BE2C (cell line): ENCODE measurements around the gene SCNN1B.

Experiments used
- DNase-seq: peaks from one replicate; pipeline ENCODE4 v3.0.0-alpha.2; 2020
- H3K27me3 ChIP-seq: fragments of 250-450 bp; sonication (Bioruptor Pico); 2 replicates; pipeline ENCODE4 v1.5.1; 2020; ENCODE audit warnings: mild to moderate bottlenecking
- H3K36me3 ChIP-seq: fragments of 250-450 bp; sonication (Bioruptor Pico); 2 replicates; pipeline ENCODE4 v1.5.1; 2020; ENCODE audit warnings: mild to moderate bottlenecking
- H3K4me1 ChIP-seq: fragments of 250-450 bp; sonication (Bioruptor Pico); 2 replicates; pipeline ENCODE4 v1.5.1; 2020
- H3K4me3 ChIP-seq: 2 replicates; pipeline ENCODE4 v1.5.1; 2011; ENCODE audit warnings: low read depth, low read length
- H3K9me3 ChIP-seq: fragments of 250-450 bp; sonication (Bioruptor Pico); 2 replicates; pipeline ENCODE4 v1.5.1; 2020
- TF ChIP-seq, protein P1 (sequence below): IDR thresholded peaks from 2 replicates; pipeline ENCODE4 v1.5.1; 2012; ENCODE audit warnings: mild to moderate bottlenecking, low read depth, low read length

SCNN1B gene

DNA sequence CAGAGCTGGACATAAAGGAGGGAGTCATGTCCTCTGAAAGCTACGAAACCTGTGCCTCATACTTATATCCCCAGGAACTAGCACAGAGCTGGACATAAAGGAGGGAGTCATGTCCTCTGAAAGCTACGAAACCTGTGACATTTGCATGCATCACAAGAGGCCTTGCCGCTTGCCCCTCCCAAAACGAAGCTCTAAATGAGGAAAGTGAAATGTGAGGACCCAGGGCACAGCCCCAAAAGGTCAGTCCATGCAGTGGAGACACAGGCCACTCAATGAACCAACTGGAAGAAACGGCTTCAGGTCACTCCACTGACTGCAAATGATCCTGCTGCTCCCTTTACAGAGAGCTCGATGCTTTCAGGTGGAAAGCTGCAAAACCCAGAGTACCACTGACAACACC lies 112.6 kb downstream of the SCNN1B start:
- TF ChIP-seq, protein P1, sequence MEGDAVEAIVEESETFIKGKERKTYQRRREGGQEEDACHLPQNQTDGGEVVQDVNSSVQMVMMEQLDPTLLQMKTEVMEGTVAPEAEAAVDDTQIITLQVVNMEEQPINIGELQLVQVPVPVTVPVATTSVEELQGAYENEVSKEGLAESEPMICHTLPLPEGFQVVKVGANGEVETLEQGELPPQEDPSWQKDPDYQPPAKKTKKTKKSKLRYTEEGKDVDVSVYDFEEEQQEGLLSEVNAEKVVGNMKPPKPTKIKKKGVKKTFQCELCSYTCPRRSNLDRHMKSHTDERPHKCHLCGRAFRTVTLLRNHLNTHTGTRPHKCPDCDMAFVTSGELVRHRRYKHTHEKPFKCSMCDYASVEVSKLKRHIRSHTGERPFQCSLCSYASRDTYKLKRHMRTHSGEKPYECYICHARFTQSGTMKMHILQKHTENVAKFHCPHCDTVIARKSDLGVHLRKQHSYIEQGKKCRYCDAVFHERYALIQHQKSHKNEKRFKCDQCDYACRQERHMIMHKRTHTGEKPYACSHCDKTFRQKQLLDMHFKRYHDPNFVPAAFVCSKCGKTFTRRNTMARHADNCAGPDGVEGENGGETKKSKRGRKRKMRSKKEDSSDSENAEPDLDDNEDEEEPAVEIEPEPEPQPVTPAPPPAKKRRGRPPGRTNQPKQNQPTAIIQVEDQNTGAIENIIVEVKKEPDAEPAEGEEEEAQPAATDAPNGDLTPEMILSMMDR = no peak
- Histone ChIP-seq H3K4me3 (no peak overlapping the region), H3K36me3 (peaks cover 13% of the 10 kb centered on the region), H3K4me1 (no peaks in the 10 kb centered on the region), H3K27me3 (no peaks in the 10 kb centered on the region), H3K9me3 (no peaks in the 10 kb centered on the region)
- no peak for DNase-seq

DNA sequence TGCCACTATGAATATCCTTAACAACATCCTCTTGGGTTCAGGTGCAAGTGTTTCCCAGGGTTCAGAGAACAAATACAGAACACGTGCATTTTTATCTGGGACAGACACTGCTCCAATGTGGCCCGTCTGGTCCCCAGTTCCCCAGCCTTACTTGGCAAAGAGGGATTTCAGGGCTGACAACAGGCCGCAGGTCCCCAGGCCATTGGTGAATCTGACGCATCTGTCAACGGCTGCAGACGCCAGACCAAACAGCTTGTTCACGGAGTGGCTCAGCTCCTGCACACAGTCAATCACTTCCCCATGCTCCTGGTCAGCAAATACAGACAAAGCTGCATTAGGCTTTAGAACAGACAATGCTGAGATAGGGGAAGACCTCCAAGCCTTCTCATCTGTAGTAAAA lies 114.7 kb downstream of the SCNN1B start:
- Histone ChIP-seq H3K27me3 (no peaks in the 10 kb centered on the region), H3K4me3 (no peak overlapping the region), H3K36me3 (peaks cover 13% of the 10 kb centered on the region), H3K9me3 (no peaks in the 10 kb centered on the region), H3K4me1 (no peaks in the 10 kb centered on the region)
- no peak for DNase-seq
- TF ChIP-seq, protein P1 = no peak

DNA sequence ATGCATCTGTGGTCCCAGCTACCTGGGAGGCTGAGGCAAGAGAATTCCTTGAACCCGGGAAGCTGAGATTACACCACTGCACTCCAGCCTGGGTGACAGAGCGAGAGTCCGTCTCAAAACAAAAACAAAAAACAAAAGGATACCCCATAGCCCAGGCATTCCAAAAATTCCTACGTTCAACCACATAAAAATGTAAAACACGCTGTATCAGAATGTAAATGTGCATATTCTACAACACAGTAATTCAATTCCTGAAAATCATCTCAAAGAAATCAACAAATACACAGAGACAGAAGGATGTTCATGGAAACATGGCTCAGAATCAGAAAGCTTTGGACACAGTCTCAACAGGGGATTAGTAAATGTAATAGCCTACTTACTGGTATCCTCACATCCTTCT lies 117.9 kb downstream of the SCNN1B start:
- Histone ChIP-seq H3K4me1 (no peaks in the 10 kb centered on the region), H3K36me3 (peaks cover 8% of the 10 kb centered on the region), H3K4me3 (no peak overlapping the region), H3K9me3 (no peaks in the 10 kb centered on the region), H3K27me3 (no peaks in the 10 kb centered on the region)
- DNase-seq = no peak
- TF ChIP-seq, protein P1 = no peak

DNA sequence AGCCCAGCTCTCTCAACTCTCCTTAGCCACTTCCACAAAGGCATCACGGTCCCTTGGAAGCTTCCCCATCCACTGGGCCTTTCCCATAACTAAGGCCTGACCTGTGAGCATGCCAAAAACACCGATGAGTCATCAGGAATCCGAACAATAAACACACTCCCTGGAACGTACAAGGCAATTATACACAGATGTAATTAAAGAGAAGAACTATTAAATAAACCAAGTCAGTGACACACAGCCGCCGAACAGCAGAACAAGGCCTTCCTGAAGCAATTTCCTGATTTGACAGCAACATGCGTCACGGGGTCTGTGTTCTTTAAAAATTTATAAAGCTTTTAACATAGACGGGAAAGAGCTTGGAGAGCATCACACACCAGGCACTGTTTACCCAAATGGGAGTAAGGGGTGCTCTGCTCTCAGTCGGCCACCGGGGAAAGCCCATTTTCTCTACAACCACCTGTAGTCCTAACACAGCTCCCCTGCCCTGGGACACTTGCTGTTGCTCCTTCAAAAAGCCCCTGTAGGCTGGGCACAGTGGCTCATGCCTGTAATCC lies 121.5 kb downstream of the SCNN1B start:
- no peaks in the 10 kb centered on the region; the same call in 1 of the 2 replicates for H3K36me3 ChIP-seq
- TF ChIP-seq, protein P1 = peak; percentile 15; the same call in 1 of the 2 replicates
- no peaks in the 10 kb centered on the region for H3K9me3 ChIP-seq
- H3K4me1 ChIP-seq = no peaks in the 10 kb centered on the region
- no peaks in the 10 kb centered on the region for H3K27me3 ChIP-seq
- no peak overlapping the region for H3K4me3 ChIP-seq
- peak; percentile 10 for DNase-seq

DNA sequence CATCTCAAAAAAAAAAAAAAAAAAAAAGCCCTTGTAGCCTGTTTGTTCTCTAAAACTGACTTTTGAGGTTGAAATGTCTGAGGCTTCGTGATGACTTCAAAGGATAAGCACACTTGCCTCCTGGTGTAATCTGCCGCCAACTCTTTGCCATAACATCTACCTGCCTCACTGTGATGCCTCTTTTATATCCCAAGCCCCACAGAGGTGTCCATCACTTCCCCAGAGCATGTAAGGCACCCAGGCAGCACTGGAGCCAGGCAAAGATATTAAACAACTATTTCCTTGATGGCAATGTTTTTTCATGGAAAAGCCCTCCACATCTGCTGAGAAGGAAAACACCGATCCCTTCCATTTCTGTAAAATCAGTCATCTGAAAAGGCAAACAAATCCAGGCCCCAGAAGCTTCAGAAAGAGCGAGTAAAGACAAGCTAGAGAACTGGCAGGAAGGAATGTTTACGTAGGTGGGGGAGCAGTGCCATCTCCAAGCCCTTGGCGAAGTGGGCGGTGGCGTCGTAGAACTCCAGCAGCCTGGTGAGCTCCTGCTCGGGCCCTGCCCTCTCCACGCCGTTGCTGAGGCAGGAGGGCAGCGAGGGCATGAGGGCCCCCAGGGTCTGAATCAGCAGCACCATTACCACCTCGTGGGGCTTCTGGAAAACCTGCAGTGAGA lies 122.3 kb downstream of the SCNN1B start:
- no peaks in the 10 kb centered on the region for H3K27me3 ChIP-seq
- H3K4me1 ChIP-seq = no peaks in the 10 kb centered on the region
- no peak overlapping the region for H3K4me3 ChIP-seq
- TF ChIP-seq, protein P1 = no peak
- no peaks in the 10 kb centered on the region for H3K36me3 ChIP-seq
- DNase-seq = no peak
- H3K9me3 ChIP-seq = no peaks in the 10 kb centered on the region

DNA sequence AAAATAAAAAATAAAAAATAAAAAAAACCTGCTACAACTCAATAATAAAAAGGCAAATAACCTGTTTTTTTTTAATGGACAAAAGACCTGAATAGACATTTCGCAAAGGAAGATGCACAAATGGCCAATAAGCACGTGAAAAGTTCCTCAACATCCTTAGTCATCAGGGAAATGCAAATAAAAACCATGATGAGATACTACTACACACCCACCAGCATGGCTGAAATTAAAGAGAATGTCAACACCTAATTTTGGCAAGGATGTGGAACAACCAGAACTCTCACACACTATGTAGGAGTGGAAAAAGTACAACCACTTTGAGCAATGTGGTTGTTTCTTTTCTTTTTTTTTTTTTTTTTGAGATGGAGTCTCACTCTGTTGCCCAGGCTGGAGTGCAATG lies 126.2 kb downstream of the SCNN1B start:
- no peak overlapping the region for H3K4me3 ChIP-seq
- TF ChIP-seq, protein P1 = no peak
- no peaks in the 10 kb centered on the region for H3K9me3 ChIP-seq
- no peak for DNase-seq
- no peaks in the 10 kb centered on the region for H3K4me1 ChIP-seq
- peaks cover 14% of the 10 kb centered on the region for H3K36me3 ChIP-seq
- H3K27me3 ChIP-seq = no peaks in the 10 kb centered on the region
